Nephron (organoid): ENCODE results near the gene RBPMS2.

Experiments used
- H3K27ac Mint-ChIP-seq, 3 experiments: 2 replicates each; pipeline ENCODE4 v1.8.0; 2020; ENCODE audit warnings: mixed read lengths in 3 of 3, mild to moderate bottlenecking in 2 of 3, moderate library complexity in 1 of 3
- H3K27me3 Mint-ChIP-seq: 2 replicates; pipeline ENCODE4 v1.8.0; 2021; ENCODE audit warnings: low read depth, mild to moderate bottlenecking, moderate library complexity, mixed read lengths
- H3K36me3 Mint-ChIP-seq: 2 replicates; pipeline ENCODE4 v1.8.0; 2020; ENCODE audit warnings: low read depth, mixed read lengths
- H3K4me1 Mint-ChIP-seq: 2 replicates; pipeline ENCODE4 v1.8.0; 2020; ENCODE audit warnings: mixed read lengths
- H3K4me3 Mint-ChIP-seq, 3 experiments: 2 replicates each; pipeline ENCODE4 v1.8.0; 2020; ENCODE audit warnings: mild to moderate bottlenecking in 3 of 3, mixed read lengths in 3 of 3, moderate library complexity in 2 of 3
- H3K9me3 Mint-ChIP-seq: 2 replicates; pipeline ENCODE4 v1.8.0; 2020; ENCODE audit warnings: mixed read lengths
- TF ChIP-seq, protein P1 (sequence below), 3 experiments: fragments of 200-600 bp; sonication (generic); IDR thresholded peaks; one replicate each; pipeline ENCODE4 v1.5.0; 2021; ENCODE audit warnings: antibody characterized with exemption in 3 of 3; ENCODE audit not compliant: unreplicated experiment in 3 of 3

The RBPMS2 gene

DNA sequence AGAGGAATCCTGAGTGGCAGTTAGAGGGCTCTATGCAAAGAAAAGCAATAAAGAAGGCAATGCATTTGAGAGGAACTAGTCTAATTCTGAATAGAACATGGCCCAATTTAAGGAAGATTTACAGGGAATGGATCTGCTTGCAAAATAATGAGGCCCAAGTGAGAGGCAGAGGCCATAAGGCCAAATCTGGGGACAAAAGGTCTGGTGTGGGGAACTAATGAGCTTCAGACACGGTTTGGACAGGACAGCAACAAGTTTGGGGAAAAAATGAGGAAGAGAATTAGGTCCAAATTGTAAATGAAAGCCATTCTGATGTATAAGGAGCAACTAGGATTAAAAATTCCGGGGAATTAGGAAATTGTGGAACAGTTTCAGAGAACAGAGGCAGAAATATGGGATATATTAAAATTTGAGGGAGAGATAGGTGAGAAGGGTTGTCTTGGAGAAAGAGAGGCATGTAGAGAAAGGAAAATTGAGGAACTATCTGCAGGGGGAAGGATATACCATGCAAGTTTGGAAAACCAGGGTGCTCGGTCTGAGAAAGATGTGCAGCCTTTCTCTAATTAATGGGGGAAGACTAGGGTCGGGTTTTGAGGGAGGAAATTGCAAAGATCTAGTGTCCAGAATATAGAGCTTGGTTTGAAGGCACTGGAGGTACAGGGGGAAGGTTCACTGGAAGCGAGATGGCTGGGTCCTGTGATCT lies 73.8 kb downstream of the RBPMS2 start:
- peak overlapping the region; percentile 88 to 94 (median 92) for H3K4me3 Mint-ChIP-seq
- H3K27me3 Mint-ChIP-seq, result no peaks in the 10 kb centered on the region
- peak overlapping the region; percentile 92 to 95 (median 94) for H3K27ac Mint-ChIP-seq
- H3K9me3 Mint-ChIP-seq, result no peaks in the 10 kb centered on the region
- TF ChIP-seq, protein P1, sequence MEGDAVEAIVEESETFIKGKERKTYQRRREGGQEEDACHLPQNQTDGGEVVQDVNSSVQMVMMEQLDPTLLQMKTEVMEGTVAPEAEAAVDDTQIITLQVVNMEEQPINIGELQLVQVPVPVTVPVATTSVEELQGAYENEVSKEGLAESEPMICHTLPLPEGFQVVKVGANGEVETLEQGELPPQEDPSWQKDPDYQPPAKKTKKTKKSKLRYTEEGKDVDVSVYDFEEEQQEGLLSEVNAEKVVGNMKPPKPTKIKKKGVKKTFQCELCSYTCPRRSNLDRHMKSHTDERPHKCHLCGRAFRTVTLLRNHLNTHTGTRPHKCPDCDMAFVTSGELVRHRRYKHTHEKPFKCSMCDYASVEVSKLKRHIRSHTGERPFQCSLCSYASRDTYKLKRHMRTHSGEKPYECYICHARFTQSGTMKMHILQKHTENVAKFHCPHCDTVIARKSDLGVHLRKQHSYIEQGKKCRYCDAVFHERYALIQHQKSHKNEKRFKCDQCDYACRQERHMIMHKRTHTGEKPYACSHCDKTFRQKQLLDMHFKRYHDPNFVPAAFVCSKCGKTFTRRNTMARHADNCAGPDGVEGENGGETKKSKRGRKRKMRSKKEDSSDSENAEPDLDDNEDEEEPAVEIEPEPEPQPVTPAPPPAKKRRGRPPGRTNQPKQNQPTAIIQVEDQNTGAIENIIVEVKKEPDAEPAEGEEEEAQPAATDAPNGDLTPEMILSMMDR (IDR thresholded peaks at IDR 0.05; ENCODE audit: unreplicated experiment in 3 of 3), result no peak
- H3K4me1 Mint-ChIP-seq, result peaks cover 62% of the 10 kb centered on the region
- peaks cover 6% of the 10 kb centered on the region for H3K36me3 Mint-ChIP-seq

DNA sequence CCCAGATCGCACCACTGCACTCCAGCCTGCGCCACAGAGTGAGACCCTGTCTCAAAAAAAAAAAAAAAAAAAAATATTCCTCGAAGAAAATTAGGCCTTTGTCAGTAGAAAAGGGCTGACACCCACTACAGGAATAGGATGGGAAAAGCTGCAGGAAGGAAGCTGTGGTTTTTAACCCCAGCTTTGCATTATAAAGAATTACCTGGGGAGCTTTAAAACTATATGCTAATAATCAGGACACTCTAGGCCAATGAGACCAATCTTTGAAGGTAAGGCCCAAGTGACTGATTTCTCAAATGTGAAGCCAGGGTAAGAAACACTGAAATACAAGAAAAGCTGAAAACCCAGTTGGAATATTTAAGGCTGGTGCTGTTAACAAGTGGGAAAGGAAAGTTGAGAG lies 74.3 kb downstream of the RBPMS2 start:
- Mint-ChIP-seq H3K4me3 (peak overlapping the region; percentile 88 to 94 (median 92)), H3K9me3 (no peaks in the 10 kb centered on the region), H3K4me1 (peaks cover 68% of the 10 kb centered on the region), H3K36me3 (peaks cover 4% of the 10 kb centered on the region), H3K27ac (peak overlapping the region; percentile 92 to 95 (median 94)), H3K27me3 (no peaks in the 10 kb centered on the region)
- TF ChIP-seq, protein P1 (IDR thresholded peaks at IDR 0.05; ENCODE audit: unreplicated experiment in 3 of 3), result no peak

DNA sequence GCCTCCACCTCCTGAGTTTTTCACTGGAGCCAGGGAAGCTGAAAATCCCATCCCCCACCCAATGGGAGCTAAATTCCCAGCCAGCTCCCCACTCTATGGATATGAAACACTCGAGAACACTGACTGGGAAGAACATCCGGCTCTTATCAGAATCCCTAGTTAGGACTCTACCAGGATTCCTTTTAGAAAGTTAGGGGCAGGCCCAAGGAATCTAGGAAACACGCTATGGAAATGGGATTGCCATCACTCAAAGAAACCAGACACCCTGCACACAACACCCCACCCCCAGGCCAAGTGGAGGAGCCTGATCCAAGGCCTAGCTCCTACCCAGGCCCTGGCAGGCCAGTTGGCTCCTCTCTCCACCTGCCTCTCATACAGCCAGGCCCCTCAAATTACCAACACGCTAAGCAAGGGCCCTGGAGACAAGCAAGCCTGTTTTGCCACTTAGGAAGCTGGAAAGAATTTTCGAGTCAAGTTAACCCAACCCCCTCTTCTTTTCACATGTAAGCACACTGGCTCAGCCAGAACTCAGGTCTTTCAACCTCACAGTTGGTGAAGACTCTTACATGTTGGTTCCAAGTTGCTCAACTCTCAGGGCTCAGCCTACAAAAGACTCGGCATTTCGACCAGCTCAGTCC lies 75.5 kb downstream of the RBPMS2 start:
- Mint-ChIP-seq H3K36me3 (peaks cover 13% of the 10 kb centered on the region), H3K27me3 (no peaks in the 10 kb centered on the region), H3K4me1 (peaks cover 80% of the 10 kb centered on the region), H3K9me3 (no peaks in the 10 kb centered on the region), H3K4me3 (peak overlapping the region; percentile 88 to 94 (median 92)), H3K27ac (peak overlapping the region; percentile 92 to 95 (median 94))
- TF ChIP-seq, protein P1 (IDR thresholded peaks at IDR 0.05; ENCODE audit: unreplicated experiment in 3 of 3), result no peak

DNA sequence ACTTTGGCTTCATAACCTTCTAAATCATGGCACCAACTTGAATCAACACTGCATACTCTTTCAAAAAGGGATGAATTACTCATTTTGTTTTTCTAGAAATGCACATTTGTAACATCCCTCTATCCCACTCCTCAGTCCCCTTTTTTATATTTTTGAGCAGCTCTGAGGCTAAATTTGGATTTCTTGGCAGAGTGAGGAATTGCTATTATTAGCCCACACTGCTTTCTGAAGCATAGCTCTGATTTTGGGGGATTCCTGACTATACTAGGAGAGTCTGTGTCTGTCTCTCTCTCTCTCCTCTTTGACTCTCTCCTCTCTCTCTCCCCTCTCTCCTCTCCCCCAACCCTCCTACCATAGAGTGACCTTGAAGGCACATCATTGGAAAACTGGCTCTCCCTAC lies 76.6 kb downstream of the RBPMS2 start:
- H3K27me3 Mint-ChIP-seq, result no peaks in the 10 kb centered on the region
- H3K36me3 Mint-ChIP-seq, result peaks cover 20% of the 10 kb centered on the region
- H3K4me3 Mint-ChIP-seq, result peak overlapping the region; percentile 88 to 94 (median 92)
- no peaks in the 10 kb centered on the region for H3K9me3 Mint-ChIP-seq
- H3K27ac Mint-ChIP-seq, result peak overlapping the region; percentile 92 to 95 (median 94)
- TF ChIP-seq, protein P1 (IDR thresholded peaks at IDR 0.05; ENCODE audit: unreplicated experiment in 3 of 3), result no peak
- peaks cover 83% of the 10 kb centered on the region for H3K4me1 Mint-ChIP-seq

DNA sequence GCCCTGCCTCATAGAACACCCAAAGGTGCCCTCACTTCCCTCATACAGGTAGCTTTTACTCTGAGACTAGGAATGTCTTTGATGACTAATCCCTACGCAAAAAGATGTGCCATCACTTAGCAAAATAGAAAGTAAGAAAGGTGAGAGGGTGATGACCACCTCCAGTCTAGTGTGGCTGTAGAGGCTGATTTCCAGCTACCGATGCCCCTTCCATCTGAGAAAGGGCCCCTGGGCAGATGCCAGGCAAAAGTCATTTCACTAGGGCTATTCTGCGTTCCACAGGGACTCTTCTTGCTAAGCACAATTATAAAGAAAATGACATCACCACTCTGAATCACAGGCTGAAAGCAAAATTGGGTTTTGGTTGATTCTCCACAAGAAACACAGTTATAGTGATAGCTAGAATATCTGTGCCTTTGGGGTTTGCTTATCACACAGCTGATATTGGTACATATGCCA lies 77.4 kb downstream of the RBPMS2 start:
- peaks cover 84% of the 10 kb centered on the region for H3K4me1 Mint-ChIP-seq
- peak overlapping the region; percentile 92 to 95 (median 94) for H3K27ac Mint-ChIP-seq
- TF ChIP-seq, protein P1 (IDR thresholded peaks at IDR 0.05; ENCODE audit: unreplicated experiment in 3 of 3), result no peak
- no peaks in the 10 kb centered on the region for H3K27me3 Mint-ChIP-seq
- peak overlapping the region in 2 of 3 experiments; percentile 1 to 53 for H3K4me3 Mint-ChIP-seq
- peaks cover 23% of the 10 kb centered on the region for H3K36me3 Mint-ChIP-seq
- no peaks in the 10 kb centered on the region for H3K9me3 Mint-ChIP-seq
